ENCODE results near the gene LCE1B.

The LCE1B gene

GRCh38 chr1:152860129-152860528 is 48.4 kb downstream of the LCE1B start:
- Histone ChIP-seq H3K27ac (ENCODE audit: low read depth, low read length) (no peak overlapping the region), H3K4me1 (ENCODE audit: control insufficient read depth, insufficient read depth, low read length) (no peaks in the 10 kb centered on the region), H3K27me3 (ENCODE audit: control insufficient read depth, insufficient read depth, low read length) (no peaks in the 10 kb centered on the region), H3K4me3 (ENCODE audit: low read depth, low read length) (no peak overlapping the region), H3K9me3 (ENCODE audit: control insufficient read depth, insufficient read depth, low read length) (peaks cover 91% of the 10 kb centered on the region), H3K36me3 (ENCODE audit: control insufficient read depth, insufficient read depth, low read length) (no peaks in the 10 kb centered on the region), H3K9ac (ENCODE audit: low read depth, low read length) (no peak overlapping the region)

GRCh38 chr1:152861374-152861773 is 49.6 kb downstream of the LCE1B start:
- Histone ChIP-seq H3K27me3 (ENCODE audit: control insufficient read depth, insufficient read depth, low read length) (no peaks in the 10 kb centered on the region), H3K4me1 (ENCODE audit: control insufficient read depth, insufficient read depth, low read length) (no peaks in the 10 kb centered on the region), H3K9me3 (ENCODE audit: control insufficient read depth, insufficient read depth, low read length) (peaks cover 90% of the 10 kb centered on the region)

More at GRCh38 chr1:152861374-152861773, 49.6 kb downstream of the LCE1B start:
- Histone ChIP-seq H3K9ac (ENCODE audit: low read depth, low read length) (no peak overlapping the region), H3K36me3 (ENCODE audit: control insufficient read depth, insufficient read depth, low read length) (no peaks in the 10 kb centered on the region), H3K27ac (ENCODE audit: low read depth, low read length) (no peak overlapping the region), H3K4me3 (ENCODE audit: low read depth, low read length) (no peak overlapping the region)

Measured in HUES48 (cell line).